WTC11 (cell line): ENCODE results near the gene MNT. TPM values are rescaled to one million over a fixed set of nuclear protein-coding genes. Genes with fewer than 3 reads are reported as not detected.
A peak's percentile ranks its signal among the peaks of the same experiment; 100 is the strongest.

Source experiments
- ATAC-seq: fragments of 200-7000 bp; cut with Tn5 transposase; 2 replicates; pipeline ENCODE4 v1.10.0; 2021; ENCODE audit warnings: mild to moderate bottlenecking, moderate library complexity
- CTCF ChIA-PET: fragments of 300-600 bp; sonication (Branson Sonifier 250); formaldehyde crosslinking; loops from one replicate; lab custom pipeline; 2021; ENCODE audit warnings: antibody characterized with exemption; lab: Charles Lee
- POLR2A ChIA-PET: fragments of 350-600 bp; sonication (Branson Sonifier 250); formaldehyde crosslinking; loops from one replicate; lab custom pipeline; 2021; ENCODE audit warnings: antibody characterized with exemption; lab: Charles Lee
- DNase-seq: peaks from one replicate; pipeline ENCODE4 v3.0.0; 2021; ENCODE audit warnings: low spot score
- H3K27ac Mint-ChIP-seq: 2 replicates; pipeline ENCODE4 v1.8.0; 2021; ENCODE audit warnings: mixed read lengths
- H3K27me3 Mint-ChIP-seq: 2 replicates; pipeline ENCODE4 v1.8.0; 2021; ENCODE audit warnings: low read depth, mild to moderate bottlenecking, moderate library complexity, mixed read lengths
- H3K36me3 Mint-ChIP-seq: 2 replicates; pipeline ENCODE4 v1.8.0; 2021; ENCODE audit warnings: mixed read lengths
- H3K4me1 Mint-ChIP-seq: 2 replicates; pipeline ENCODE4 v1.8.0; 2022; ENCODE audit warnings: mixed read lengths
- H3K4me3 Mint-ChIP-seq: 2 replicates; pipeline ENCODE4 v1.8.0; 2021; ENCODE audit warnings: mild to moderate bottlenecking, moderate library complexity, mixed read lengths
- H3K9me3 Mint-ChIP-seq: 2 replicates; pipeline ENCODE4 v1.8.0; 2021; ENCODE audit warnings: mixed read lengths
- CBFB ChIP-seq: sonication (generic); formaldehyde crosslinking; IDR thresholded peaks from 2 replicates; pipeline ENCODE4 v1.8.1; 2022; ENCODE audit warnings: mild to moderate bottlenecking, low read depth, missing genetic modification reagents
- CREM ChIP-seq: sonication (generic); formaldehyde crosslinking; IDR thresholded peaks from 2 replicates; pipeline ENCODE4 v1.8.1; 2022; ENCODE audit warnings: mild to moderate bottlenecking, missing genetic modification reagents, moderate library complexity
- ETV6 ChIP-seq: sonication (generic); formaldehyde crosslinking; IDR thresholded peaks from 2 replicates; pipeline ENCODE4 v1.8.1; 2022; ENCODE audit warnings: mild to moderate bottlenecking, missing genetic modification reagents
- FOXK1 ChIP-seq: sonication (generic); formaldehyde crosslinking; IDR thresholded peaks from 2 replicates; pipeline ENCODE4 v1.8.0; 2022; ENCODE audit warnings: mild to moderate bottlenecking, moderate library complexity, missing genetic modification reagents
- HMGA2 ChIP-seq: fragments of 250-450 bp; sonication (Bioruptor Pico); IDR thresholded peaks from 2 replicates; pipeline ENCODE4 v1.4.0; 2021; ENCODE audit warnings: mild to moderate bottlenecking, moderate library complexity
- JAZF1 ChIP-seq: fragments of 250-450 bp; sonication (Bioruptor Pico); IDR thresholded peaks from 2 replicates; pipeline ENCODE4 v1.9.0; 2021; ENCODE audit warnings: moderate library complexity, mild to moderate bottlenecking, inconsistent platforms
- MYBL2 ChIP-seq: sonication (generic); formaldehyde crosslinking; IDR thresholded peaks from 2 replicates; pipeline ENCODE4 v1.8.1; 2023; ENCODE audit warnings: mild to moderate bottlenecking, moderate library complexity, missing genetic modification reagents
- RORB ChIP-seq: fragments of 250-450 bp; sonication (Bioruptor Pico); IDR thresholded peaks from 2 replicates; pipeline ENCODE4 v1.9.0; 2021; ENCODE audit warnings: mild to moderate bottlenecking
- SMAD3 ChIP-seq: sonication (generic); formaldehyde crosslinking; IDR thresholded peaks from 2 replicates; pipeline ENCODE4 v1.8.0; 2022; ENCODE audit warnings: missing genetic modification reagents, mild to moderate bottlenecking, borderline replicate concordance
- TCF7 ChIP-seq: sonication (generic); formaldehyde crosslinking; IDR thresholded peaks from 2 replicates; pipeline ENCODE4 v1.8.0; 2022; ENCODE audit warnings: mild to moderate bottlenecking, low read depth, missing genetic modification reagents, moderate library complexity
- TEAD1 ChIP-seq: sonication (generic); formaldehyde crosslinking; IDR thresholded peaks from 2 replicates; pipeline ENCODE4 v1.8.0; 2022; ENCODE audit warnings: mild to moderate bottlenecking, missing genetic modification reagents
- ZNF396 ChIP-seq: fragments of 250-450 bp; sonication (Bioruptor Pico); IDR thresholded peaks from 2 replicates; pipeline ENCODE4 v1.8.0; 2021; ENCODE audit warnings: mild to moderate bottlenecking, moderate library complexity, borderline replicate concordance
- ZNF416 ChIP-seq: fragments of 250-450 bp; sonication (Bioruptor Pico); IDR thresholded peaks from 2 replicates; pipeline ENCODE4 v1.9.0; 2021; ENCODE audit warnings: mild to moderate bottlenecking, inconsistent platforms
- ZNF423 ChIP-seq: fragments of 250-450 bp; sonication (Bioruptor Pico); IDR thresholded peaks from 2 replicates; pipeline ENCODE4 v2.1.2; 2022; ENCODE audit warnings: mild to moderate bottlenecking, moderate library complexity
- total RNA-seq: library from RNA; stranded (reverse); gene quantifications from 3 replicates; pipeline ENCODE4 v1.2.3, GENCODE V29; 2021
- TF ChIP-seq, protein P1 (sequence below): sonication (generic); formaldehyde crosslinking; IDR thresholded peaks from 2 replicates; pipeline ENCODE4 v1.8.1; 2022; ENCODE audit warnings: missing genetic modification reagents, borderline replicate concordance
- TF ChIP-seq, protein P2 (sequence below): sonication (generic); formaldehyde crosslinking; IDR thresholded peaks from 2 replicates; pipeline ENCODE4 v1.8.1; 2023; ENCODE audit warnings: mild to moderate bottlenecking, missing genetic modification reagents, borderline replicate concordance
- TF ChIP-seq, protein P3 (sequence below): fragments of 250-450 bp; sonication (Bioruptor Pico); IDR thresholded peaks from 2 replicates; pipeline ENCODE4 v1.8.0; 2021; ENCODE audit warnings: mild to moderate bottlenecking
- TF ChIP-seq, protein P4 (sequence below): sonication (generic); formaldehyde crosslinking; IDR thresholded peaks from 2 replicates; pipeline ENCODE4 v1.8.0; 2022; ENCODE audit warnings: mild to moderate bottlenecking, missing genetic modification reagents
- TF ChIP-seq, protein P5 (sequence below): sonication (generic); formaldehyde crosslinking; IDR thresholded peaks from 2 replicates; pipeline ENCODE4 v1.8.1; 2022; ENCODE audit warnings: low read depth, mild to moderate bottlenecking, moderate library complexity, missing genetic modification reagents, borderline replicate concordance
- TF ChIP-seq, protein P6 (sequence below): sonication (generic); formaldehyde crosslinking; IDR thresholded peaks from 2 replicates; pipeline ENCODE4 v1.8.1; 2023; ENCODE audit warnings: mild to moderate bottlenecking, missing genetic modification reagents, moderate library complexity

Gene MNT
- total RNA-seq, 1 experiment from 2014 or later = 21.6 TPM

DNA sequence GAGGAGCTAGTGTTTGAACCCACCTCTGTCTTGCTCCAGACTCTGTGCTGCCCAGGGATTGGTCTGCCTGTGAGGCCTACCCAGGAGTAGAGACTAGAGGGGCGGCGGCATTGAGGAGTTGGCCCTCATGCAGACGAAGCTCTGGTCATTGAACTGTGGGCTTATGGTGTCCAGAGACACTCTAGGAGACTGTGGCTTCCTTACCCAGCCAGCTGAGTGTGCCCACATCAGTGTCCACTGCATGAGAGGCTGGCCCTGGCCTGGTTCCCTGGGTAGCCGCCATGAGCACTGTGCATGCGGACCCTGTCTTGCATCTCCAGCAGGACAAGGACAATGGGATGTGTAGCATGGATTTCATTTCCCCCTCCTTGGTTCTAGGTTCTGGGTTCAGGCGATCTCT, 49.6 kb downstream of the MNT start:
- DNase-seq = no peak
- CTCF ChIA-PET = interaction anchor here (0.5 to 2.0 kb wide), 2 partner anchors 29 to 136 kb away, joined by 3 to 9 read pairs; no protein-coding TSS in a partner anchor
- H3K9me3 Mint-ChIP-seq = no peaks in the 10 kb centered on the region
- H3K27me3 Mint-ChIP-seq = no peaks in the 10 kb centered on the region
- no peak for TF ChIP-seq SMAD3 (CRISPR knock-in tag)
- TF ChIP-seq, protein P1, sequence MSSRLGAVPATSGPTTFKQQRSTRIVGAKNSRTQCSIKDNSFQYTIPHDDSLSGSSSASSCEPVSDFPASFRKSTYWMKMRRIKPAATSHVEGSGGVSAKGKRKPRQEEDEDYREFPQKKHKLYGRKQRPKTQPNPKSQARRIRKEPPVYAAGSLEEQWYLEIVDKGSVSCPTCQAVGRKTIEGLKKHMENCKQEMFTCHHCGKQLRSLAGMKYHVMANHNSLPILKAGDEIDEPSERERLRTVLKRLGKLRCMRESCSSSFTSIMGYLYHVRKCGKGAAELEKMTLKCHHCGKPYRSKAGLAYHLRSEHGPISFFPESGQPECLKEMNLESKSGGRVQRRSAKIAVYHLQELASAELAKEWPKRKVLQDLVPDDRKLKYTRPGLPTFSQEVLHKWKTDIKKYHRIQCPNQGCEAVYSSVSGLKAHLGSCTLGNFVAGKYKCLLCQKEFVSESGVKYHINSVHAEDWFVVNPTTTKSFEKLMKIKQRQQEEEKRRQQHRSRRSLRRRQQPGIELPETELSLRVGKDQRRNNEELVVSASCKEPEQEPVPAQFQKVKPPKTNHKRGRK (CRISPR knock-in tag) = no peak
- TF ChIP-seq, all 79 proteins: peak for 0
- Mint-ChIP-seq H3K36me3 (no peaks in the 10 kb centered on the region), H3K4me3 (no peak overlapping the region), H3K4me1 (peaks cover 29% of the 10 kb centered on the region), H3K27ac (0 out of 2 replicates have a peak overlapping the region, but pooled peaks have one; percentile 79)
- no peak for ATAC-seq
- POLR2A ChIA-PET = interaction anchor here (1.1 kb wide), 1 partner anchor 15 kb away, joined by 6 read pairs; the partner anchor contains the start of genes SGSM2 and TSR1

DNA sequence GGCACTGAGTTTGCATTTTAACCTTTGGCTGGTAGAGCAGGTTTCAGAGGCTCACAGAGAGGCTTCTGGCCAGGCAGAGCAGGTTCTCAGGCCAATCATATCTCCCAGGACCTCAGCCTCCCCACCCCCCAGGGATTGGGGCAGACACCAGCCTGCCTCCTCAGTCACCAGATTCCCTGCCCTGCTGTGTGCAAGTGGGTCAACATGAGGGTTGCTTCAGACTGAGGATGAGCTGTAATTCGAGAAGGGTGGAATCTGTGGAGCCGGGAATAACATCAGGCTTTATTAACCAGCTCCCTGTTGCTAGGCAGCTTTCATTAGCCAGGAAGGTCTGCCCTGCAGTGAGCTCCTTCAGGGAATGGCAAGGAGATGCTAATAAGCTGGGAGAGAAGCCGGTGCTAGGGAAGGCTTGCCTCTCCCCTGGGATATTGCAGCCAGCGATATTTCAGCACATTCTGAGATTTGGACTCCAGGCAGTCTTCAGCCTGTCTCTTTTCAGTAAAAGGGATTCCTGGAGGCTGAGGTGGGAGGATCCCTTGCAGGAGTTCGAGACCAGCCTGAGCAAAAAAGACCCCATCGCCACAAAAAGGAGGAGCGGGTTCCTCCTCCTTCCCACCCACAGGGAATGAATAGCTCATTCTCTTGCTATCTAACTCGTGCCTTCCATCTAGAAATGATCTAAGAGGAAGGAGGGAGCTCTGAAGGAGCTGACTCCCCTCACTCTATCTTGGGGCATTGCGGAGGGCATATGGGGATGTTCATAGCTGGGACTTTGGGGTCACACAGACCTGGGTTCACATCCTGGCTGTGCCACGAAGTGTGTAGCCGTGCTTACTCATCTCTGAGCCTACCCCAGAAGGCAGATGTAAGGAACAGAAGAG, 52.8 kb downstream of the MNT start:
- peaks cover 4% of the 10 kb centered on the region; the same call in 1 of the 2 replicates for H3K36me3 Mint-ChIP-seq
- ATAC-seq (peak; percentile 94), DNase-seq (peak; percentile 83)
- ChIA-PET POLR2A (interaction anchor here (0.5 to 4.4 kb wide), 8 partner anchors 11 to 94 kb away, joined by 3 to 38 read pairs (median 5); partner anchors contain the start of genes SGSM2, SMG6, SRR and TSR1), CTCF (interaction anchor here (0.5 to 2.6 kb wide), 18 partner anchors 11 to 707 kb away, joined by 3 to 50 read pairs (median 4); partner anchors contain the start of genes HIC1, SGSM2, SMG6 and SRR)
- H3K27me3 Mint-ChIP-seq = no peaks in the 10 kb centered on the region
- H3K4me3 Mint-ChIP-seq = peak overlapping the region; percentile 61
- peaks cover 34% of the 10 kb centered on the region for H3K4me1 Mint-ChIP-seq
- H3K27ac Mint-ChIP-seq = peak overlapping the region; percentile 99
- H3K9me3 Mint-ChIP-seq = no peaks in the 10 kb centered on the region
- TF ChIP-seq, protein P2, sequence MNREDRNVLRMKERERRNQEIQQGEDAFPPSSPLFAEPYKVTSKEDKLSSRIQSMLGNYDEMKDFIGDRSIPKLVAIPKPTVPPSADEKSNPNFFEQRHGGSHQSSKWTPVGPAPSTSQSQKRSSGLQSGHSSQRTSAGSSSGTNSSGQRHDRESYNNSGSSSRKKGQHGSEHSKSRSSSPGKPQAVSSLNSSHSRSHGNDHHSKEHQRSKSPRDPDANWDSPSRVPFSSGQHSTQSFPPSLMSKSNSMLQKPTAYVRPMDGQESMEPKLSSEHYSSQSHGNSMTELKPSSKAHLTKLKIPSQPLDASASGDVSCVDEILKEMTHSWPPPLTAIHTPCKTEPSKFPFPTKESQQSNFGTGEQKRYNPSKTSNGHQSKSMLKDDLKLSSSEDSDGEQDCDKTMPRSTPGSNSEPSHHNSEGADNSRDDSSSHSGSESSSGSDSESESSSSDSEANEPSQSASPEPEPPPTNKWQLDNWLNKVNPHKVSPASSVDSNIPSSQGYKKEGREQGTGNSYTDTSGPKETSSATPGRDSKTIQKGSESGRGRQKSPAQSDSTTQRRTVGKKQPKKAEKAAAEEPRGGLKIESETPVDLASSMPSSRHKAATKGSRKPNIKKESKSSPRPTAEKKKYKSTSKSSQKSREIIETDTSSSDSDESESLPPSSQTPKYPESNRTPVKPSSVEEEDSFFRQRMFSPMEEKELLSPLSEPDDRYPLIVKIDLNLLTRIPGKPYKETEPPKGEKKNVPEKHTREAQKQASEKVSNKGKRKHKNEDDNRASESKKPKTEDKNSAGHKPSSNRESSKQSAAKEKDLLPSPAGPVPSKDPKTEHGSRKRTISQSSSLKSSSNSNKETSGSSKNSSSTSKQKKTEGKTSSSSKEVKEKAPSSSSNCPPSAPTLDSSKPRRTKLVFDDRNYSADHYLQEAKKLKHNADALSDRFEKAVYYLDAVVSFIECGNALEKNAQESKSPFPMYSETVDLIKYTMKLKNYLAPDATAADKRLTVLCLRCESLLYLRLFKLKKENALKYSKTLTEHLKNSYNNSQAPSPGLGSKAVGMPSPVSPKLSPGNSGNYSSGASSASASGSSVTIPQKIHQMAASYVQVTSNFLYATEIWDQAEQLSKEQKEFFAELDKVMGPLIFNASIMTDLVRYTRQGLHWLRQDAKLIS (CRISPR knock-in tag) = no peak
- TF ChIP-seq, protein P3, sequence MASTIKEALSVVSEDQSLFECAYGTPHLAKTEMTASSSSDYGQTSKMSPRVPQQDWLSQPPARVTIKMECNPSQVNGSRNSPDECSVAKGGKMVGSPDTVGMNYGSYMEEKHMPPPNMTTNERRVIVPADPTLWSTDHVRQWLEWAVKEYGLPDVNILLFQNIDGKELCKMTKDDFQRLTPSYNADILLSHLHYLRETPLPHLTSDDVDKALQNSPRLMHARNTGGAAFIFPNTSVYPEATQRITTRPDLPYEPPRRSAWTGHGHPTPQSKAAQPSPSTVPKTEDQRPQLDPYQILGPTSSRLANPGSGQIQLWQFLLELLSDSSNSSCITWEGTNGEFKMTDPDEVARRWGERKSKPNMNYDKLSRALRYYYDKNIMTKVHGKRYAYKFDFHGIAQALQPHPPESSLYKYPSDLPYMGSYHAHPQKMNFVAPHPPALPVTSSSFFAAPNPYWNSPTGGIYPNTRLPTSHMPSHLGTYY = no peak
- TF ChIP-seq, protein P4, sequence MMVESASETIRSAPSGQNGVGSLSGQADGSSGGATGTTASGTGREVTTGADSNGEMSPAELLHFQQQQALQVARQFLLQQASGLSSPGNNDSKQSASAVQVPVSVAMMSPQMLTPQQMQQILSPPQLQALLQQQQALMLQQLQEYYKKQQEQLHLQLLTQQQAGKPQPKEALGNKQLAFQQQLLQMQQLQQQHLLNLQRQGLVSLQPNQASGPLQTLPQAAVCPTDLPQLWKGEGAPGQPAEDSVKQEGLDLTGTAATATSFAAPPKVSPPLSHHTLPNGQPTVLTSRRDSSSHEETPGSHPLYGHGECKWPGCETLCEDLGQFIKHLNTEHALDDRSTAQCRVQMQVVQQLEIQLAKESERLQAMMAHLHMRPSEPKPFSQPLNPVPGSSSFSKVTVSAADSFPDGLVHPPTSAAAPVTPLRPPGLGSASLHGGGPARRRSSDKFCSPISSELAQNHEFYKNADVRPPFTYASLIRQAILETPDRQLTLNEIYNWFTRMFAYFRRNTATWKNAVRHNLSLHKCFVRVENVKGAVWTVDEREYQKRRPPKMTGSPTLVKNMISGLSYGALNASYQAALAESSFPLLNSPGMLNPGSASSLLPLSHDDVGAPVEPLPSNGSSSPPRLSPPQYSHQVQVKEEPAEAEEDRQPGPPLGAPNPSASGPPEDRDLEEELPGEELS (CRISPR knock-in tag) = no peak
- TF ChIP-seq, protein P5, sequence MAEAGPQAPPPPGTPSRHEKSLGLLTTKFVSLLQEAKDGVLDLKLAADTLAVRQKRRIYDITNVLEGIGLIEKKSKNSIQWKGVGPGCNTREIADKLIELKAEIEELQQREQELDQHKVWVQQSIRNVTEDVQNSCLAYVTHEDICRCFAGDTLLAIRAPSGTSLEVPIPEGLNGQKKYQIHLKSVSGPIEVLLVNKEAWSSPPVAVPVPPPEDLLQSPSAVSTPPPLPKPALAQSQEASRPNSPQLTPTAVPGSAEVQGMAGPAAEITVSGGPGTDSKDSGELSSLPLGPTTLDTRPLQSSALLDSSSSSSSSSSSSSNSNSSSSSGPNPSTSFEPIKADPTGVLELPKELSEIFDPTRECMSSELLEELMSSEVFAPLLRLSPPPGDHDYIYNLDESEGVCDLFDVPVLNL (CRISPR knock-in tag) = no peak
- TF ChIP-seq ETV6 (CRISPR knock-in tag) (peak; percentile 67; the same call in 1 of the 2 replicates), HMGA2 (CRISPR knock-in tag) (no peak), MYBL2 (no peak), TCF7 (CRISPR knock-in tag) (no peak), JAZF1 (CRISPR knock-in tag) (no peak), TEAD1 (CRISPR knock-in tag) (peak; percentile 16; the same call in 1 of the 2 replicates), ZNF423 (peak; percentile 44; the same call in 1 of the 2 replicates), CBFB (CRISPR knock-in tag) (0 out of 2 replicates have a peak, but pooled peaks have one; percentile 46), ZNF416 (CRISPR knock-in tag) (no peak), RORB (CRISPR knock-in tag) (no peak), CREM (0 out of 2 replicates have a peak, but pooled peaks have one; percentile 15), FOXK1 (peak; percentile 46; the same call in 1 of the 2 replicates), ZNF396 (no peak)
- TF ChIP-seq, protein P6, sequence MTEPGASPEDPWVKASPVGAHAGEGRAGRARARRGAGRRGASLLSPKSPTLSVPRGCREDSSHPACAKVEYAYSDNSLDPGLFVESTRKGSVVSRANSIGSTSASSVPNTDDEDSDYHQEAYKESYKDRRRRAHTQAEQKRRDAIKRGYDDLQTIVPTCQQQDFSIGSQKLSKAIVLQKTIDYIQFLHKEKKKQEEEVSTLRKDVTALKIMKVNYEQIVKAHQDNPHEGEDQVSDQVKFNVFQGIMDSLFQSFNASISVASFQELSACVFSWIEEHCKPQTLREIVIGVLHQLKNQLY (CRISPR knock-in tag) = no peak
